HFF-Myc (cell line): ENCODE measurements around the gene PLA1A.

Experiments used
- DNase-seq: peaks from one replicate; pipeline ENCODE4 v3.0.0-alpha.2; 2011; ENCODE audit warnings: low read depth; ENCODE audit errors: extremely low read depth
- H3K4me3 ChIP-seq: replicated peaks from 2 replicates; pipeline ENCODE4 v1.5.1; 2011; ENCODE audit warnings: low read depth, mild to moderate bottlenecking, control low read depth, low read length
- TF ChIP-seq, protein P1 (sequence below): IDR thresholded peaks from 2 replicates; pipeline ENCODE4 v1.5.1; 2012; ENCODE audit warnings: mild to moderate bottlenecking, low read depth, low read length, control low read depth; ENCODE audit errors: missing control alignments

PLA1A gene

DNA sequence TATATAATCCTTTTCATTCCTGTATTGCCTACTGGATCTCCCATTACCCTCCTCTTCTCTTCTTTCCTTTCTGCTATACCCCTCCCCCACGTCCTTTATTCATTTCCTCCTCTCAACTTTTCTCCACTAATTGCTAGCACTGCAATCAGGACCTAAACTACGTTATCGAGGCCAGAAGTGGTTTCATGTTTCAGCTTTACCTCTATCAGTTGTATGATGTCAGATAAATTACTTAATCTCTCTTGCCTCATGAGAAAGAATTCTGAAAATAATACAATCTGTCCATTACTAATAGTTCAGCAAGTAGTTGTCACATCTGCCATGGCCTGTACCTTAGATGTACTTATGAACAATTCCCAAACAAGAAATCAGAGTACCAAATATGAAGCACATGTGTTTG lies 52.1 kb downstream of the PLA1A start:
- no peak for DNase-seq
- H3K4me3 ChIP-seq, result no peak overlapping the region
- TF ChIP-seq, protein P1, sequence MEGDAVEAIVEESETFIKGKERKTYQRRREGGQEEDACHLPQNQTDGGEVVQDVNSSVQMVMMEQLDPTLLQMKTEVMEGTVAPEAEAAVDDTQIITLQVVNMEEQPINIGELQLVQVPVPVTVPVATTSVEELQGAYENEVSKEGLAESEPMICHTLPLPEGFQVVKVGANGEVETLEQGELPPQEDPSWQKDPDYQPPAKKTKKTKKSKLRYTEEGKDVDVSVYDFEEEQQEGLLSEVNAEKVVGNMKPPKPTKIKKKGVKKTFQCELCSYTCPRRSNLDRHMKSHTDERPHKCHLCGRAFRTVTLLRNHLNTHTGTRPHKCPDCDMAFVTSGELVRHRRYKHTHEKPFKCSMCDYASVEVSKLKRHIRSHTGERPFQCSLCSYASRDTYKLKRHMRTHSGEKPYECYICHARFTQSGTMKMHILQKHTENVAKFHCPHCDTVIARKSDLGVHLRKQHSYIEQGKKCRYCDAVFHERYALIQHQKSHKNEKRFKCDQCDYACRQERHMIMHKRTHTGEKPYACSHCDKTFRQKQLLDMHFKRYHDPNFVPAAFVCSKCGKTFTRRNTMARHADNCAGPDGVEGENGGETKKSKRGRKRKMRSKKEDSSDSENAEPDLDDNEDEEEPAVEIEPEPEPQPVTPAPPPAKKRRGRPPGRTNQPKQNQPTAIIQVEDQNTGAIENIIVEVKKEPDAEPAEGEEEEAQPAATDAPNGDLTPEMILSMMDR, result no peak

DNA sequence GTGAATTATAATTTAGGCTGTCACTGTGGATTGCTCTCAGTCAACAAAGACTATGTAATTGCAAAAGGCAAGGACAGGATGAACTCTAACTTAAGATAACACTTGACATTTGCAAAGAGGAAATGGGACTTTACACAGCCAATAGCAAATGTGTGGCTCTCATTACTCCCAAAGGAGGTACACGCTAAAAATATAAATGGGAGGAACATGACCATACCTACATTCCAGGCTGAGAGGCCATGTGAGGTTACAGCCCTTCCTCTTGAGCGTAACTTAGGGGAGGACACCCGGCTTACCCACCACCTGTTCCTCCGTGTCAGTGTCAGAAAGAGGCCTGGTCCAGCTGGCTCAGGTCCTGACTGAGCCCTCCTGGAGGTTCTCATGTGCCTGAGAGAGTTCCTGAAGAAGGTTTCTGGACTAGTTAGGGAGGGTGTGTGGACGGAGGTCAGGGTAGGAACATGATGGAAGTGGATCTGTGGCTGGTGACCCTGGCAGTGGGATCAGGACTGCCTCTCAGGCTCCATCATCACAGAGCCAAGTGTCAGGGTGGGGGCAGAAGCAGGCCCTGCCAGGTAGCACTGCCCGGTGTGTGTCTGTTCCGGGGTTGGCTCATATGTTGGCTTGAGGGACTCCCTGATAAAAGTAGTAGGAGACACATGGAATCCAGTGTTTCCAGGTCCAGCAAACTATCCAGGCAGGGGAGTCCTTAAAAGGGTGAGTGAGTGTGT lies 54.8 kb downstream of the PLA1A start:
- TF ChIP-seq, protein P1, result no peak
- no peak for DNase-seq
- no peak overlapping the region for H3K4me3 ChIP-seq

DNA sequence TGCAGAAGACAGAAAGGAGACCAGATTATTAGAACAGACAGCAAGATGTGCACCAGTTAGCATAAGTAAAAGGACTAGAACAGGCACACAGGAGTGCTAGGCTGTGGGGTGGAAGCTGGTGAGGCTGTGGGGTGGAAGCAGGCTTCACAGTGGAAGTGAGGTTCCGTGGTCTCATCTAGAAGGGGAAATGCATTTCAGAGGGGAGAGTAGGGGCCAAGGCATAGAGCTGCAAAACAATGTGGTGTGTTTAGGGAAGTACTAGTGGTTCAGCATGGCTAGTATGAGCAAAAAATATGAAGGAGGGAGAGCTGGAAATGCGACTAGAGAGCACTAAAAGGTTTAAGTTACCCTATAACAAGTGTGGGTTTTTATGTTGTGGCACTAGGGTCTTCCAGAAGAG lies 56.2 kb downstream of the PLA1A start:
- DNase-seq, result no peak
- TF ChIP-seq, protein P1, result no peak
- no peak overlapping the region for H3K4me3 ChIP-seq

DNA sequence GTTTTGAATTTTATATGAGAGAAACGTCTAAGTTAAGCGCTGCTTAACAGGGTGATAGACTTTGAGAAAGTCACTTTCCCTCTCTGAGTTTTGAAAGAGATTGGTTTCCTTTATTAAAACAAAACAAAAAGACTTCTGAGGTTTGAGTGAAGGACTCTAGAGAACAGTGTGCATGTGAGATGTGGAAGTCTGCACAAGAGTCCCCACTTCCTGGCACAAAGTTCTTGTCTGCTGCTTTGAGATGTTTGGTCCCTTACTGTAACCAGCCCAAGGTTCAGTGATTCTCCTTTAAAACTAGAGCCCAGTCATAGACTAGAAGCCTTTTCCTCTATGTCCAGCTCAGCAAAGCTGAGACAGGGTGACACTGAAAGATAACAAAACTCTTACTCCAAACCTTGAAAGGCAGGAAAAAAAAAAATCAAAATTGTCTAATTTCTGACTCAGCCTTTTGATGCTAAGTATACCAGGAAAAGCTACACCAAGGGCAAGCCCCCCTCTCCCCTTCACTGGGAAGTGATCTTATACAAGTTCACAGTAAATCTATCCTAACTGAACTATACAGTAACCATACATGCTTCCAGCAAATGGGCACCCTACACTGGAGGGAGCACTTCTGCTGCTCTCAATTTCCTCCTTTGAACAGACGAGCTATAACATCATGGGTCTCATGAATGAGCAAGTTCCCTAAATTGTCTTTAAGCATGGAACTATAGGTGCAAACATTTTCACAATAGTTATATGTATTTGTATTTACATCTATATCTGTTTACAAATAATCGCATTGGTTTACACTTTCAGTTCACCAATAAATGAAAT lies 60.4 kb downstream of the PLA1A start:
- no peak for DNase-seq
- TF ChIP-seq, protein P1, result no peak
- no peak overlapping the region for H3K4me3 ChIP-seq

DNA sequence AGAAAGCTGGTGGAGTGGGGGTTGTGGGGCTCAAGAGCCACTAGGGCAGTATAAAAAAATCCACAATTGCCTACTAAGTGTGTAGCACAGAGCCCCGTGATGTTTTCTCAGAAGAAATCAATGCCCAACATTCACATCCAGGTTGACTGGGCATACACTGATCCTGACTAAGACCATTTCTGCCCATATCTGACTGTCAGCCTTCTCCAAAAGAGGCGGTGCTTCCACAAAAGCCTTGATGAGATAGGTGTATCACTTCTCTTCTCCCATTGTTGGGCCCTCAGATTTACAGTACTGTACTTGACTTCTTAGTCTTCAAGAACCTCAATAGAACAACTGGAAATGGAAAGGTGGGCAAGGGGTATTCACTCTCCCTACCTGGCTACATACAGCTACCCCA lies 61.3 kb downstream of the PLA1A start:
- TF ChIP-seq, protein P1, result no peak
- no peak overlapping the region for H3K4me3 ChIP-seq
- DNase-seq, result no peak

DNA sequence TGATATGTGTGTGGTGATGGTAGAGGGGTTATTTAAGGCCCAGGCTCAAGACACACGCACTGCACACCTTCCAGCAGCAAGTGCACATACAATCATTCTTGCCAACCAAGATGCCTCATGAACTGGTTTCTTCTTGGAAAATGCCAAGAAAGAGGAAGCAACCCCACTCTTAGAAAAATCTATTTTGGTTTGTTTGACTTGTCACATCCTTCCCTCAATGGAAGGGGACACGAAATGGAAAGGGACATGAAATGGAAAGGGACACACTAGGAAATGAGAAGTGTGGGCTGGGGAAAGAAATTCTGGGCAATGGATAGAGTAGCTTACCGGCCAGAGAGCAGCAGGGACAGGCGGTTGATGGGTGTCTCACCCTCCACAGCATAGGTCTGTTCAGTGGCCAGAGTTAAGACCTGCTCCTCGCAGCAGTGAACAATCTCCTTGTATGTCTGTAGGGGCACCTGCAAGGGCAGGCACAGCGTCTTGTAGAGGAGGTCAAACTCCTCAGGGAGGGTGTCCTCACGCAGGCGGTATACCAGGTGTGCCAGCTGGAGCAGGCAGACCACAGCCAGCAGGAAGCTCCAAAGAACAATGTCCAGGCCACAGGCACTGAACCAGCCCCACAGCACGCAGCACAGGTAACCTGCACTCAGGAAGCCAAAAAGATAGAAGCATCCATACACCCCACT lies 62.1 kb downstream of the PLA1A start:
- no peak overlapping the region for H3K4me3 ChIP-seq
- DNase-seq, result no peak
- TF ChIP-seq, protein P1, result no peak
